Measurements from ENCODE around the gene ITPKC.
"Not testable (repeated sequence)": the region's sequence is repeated elsewhere in the genome, so short reads cannot be mapped to it uniquely, and the experiment has no call there.

Gene ITPKC

DNA sequence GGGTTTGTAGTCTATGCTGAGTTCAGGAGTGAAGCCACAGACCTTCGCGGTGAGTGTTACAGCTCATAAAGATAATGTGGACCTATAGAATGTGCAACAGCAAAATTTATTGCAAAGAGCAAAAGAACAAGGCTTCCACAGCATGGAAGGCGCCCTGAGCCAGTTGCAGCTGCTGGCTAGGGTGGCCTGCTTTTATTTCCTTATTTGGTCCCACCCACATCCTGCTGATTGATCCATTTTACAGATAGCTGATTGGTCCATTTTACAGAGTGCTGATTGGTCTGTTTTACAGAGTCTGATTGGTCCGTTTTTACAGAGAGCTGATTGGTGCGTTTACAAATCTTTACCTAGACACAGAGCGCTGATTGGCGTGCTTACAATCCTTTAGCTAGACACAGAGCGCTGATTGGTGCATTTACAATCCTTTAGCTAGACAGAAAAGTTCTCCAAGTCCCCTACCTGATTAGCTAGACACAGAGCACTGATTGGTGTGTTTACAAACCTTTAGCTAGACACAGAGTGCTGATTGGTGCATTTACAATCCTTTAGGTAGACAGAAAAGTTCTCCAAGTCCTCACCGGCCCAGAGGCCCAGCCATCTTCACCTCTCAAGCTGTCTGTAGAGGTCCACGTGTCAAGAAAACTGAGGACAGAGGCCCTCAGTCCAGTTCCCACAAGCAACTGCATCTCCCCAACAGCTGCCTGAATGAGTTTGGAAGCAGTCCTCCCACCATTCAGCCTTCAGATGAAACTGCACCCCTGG is 54.4 kb downstream of the ITPKC start:
- peak; percentile 13 for DNase-seq

DNA sequence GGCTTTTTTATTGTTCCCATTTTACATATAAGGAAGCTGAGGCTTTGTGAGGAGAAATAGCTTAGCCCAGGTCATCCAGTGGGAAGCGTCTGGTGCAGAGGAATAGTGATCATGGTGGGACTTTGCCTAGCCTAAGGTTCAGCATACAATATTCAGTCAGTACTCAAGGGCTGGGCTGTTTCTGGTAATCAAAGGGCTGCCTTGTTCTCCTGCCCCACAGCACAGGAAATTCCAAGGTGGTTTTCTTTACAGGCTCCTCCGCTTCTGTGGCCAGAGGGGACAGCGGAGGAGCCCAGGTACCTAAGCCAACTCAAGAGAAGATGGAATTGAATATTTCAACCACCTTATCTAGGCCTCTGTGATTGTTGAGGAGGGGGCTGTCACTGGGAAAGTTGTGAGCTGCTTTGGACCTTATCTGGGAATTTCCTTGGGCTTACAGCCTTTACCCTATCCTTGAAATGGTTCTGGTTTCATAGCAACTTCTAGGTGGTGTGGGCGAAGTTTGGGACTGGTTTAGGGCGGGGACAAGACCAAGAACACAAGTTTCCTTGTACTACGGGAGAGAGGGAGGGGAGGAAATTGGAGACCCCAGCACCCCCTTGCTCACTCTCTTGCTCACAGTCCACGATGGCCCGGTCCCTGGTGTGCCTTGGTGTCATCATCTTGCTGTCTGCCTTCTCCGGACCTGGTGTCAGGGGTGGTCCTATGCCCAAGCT is 58.2 kb downstream of the ITPKC start, which contains the start of gene MIA:
MIA (plus strand) TSS at position 606 of the 716 bp plus-strand sequence; CDS start at position 628, 22 bp downstream.
- no peak for DNase-seq

DNA sequence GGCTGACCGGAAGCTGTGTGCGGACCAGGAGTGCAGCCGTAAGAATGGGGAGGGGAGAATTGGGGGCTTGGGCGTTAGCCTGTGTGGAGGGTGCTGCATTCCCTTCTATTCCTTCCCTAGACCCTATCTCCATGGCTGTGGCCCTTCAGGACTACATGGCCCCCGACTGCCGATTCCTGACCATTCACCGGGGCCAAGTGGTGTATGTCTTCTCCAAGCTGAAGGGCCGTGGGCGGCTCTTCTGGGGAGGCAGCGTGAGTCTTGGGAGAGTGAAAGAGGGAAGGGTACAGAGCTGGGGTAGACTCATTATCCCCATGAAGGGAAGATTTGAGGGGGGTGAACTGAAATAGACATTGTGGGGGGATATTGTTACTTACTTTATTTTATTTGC is 58.7 kb downstream of the ITPKC start:
- DNase-seq = no peak

DNA sequence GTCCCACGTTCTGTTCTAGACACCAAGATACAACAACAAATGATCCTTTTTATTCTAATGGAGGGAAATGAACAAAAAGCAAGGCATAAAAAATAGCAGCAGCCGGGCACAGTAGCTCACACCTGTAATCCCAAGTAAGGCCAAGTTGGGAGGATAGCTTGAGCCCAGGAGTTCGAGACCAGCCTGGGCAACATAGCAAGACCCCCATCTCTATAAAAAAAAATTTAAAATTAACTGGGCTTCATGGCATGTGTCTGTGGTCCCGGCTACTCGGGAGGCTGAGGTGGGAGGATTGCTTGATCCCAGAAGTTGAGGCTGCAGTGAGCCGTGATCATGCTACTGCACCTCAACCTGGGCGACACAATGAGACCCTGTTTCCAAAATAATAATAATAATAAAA is 59.5 kb downstream of the ITPKC start:
- no peak for DNase-seq

DNA sequence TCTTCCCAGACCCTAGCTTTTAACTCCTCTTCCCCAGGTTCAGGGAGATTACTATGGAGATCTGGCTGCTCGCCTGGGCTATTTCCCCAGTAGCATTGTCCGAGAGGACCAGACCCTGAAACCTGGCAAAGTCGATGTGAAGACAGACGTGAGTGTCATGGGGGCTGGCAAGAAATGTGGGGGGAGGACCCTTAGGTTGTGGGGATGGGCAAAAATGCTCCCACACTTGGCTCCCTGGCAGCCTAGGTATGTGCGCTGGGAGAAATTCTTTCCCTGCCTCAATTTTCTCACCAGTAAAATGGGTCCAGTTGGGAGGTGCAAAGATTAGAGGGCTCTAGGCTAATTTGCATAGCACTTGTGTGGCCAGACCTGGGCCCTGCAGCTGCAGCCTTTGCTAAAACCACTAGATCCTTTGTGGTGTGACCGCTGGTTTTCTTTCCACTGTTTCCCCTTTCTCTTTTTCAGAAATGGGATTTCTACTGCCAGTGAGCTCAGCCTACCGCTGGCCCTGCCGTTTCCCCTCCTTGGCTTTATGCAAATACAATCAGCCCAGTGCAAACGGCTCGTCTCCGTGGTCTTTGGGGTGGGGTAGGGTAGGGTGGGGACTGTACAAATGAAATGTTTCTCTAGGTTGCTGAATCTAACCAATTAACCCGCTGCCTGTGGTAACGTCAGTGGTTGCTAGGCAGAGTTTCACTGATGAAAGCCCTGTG is 60.2 kb downstream of the ITPKC start:
- DNase-seq = peak; percentile 92

DNA sequence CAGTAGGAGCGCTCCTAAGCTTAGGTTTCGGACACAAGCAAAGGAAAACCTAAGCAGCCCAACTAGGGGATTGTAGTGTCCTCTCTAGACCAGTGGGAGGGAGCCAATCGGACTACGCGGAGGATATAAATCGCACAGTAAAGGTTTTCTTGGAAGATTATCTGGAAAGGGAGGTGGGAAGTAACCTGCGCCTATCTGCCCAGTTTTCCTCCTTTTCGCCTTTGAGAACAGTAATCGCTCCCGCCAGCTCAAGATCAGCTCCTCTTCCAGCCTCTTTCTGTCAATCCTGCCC is 60.7 kb downstream of the ITPKC start:
- no peak for DNase-seq

DNA sequence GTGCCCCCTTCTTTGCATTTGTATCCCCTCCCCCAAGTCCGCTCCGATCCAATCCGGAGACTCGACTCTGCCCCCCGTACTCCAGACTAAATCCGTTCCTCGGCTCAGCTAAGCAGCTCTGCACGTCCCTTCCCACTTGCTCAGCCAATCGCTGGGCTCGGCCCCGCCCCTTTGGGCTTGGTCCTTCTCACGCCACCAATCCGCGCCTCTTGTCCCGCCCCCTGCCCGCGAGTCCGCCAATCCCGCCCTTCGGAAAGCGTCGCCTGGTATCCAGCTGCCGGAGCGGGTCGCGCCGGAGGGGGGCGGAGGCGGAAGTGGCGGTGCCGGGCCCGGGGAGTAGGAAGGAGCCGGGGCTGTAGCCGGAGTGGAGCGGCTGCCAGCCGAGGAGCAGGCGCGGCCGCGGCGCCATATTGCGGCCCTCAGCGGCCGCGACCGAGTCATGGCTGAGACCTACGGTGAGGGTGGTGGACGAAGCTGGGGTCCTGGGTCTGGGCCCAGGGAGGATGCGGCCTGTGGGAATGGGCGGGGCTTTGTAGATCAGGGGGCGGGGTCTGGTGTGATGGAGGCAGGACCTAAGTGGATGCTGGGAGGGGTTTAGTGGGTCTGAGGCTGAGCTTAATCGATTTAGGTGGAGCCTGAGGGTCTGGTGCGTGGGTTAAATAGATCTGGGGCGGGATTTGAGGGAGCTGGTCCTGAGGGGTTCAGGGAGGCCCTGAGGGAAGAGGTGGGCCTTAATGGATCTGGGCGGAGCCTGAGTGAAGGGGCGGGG is 61.2 kb downstream of the ITPKC start, which contains the start of gene RAB4B:
RAB4B (plus strand) TSS at position 311 of the 769 bp plus-strand sequence; CDS start at position 440, 129 bp downstream.
- DNase-seq = peak; percentile 100

DNA sequence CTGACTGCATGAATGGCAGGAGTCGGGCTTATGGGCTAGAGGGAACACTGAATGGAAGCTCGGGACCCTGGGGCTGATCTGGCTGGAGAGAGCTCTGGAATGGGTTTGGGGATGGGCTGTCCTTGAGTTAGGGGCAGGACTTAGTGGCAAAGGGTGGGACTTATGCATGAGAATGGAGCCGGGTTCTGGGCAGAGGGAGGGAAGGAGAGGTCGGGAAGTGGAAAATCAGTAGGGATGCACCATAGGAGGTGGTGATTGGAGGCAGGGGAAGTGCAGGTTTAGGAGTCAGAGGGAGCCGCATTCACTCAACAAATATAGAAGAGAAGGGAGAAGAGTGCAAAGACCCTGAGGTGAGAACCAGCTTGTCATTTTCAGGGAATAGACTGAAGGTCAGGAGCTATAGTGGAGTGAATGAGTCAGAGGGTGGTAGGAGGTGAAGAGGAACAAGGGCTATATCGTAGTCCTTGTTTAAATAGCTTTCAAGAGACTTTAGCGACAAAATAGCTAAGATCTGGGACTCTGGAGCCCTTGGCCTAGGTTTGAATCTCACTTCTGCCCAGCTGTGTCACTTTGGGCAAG is 61.9 kb downstream of the ITPKC start:
- no peak for DNase-seq

DNA sequence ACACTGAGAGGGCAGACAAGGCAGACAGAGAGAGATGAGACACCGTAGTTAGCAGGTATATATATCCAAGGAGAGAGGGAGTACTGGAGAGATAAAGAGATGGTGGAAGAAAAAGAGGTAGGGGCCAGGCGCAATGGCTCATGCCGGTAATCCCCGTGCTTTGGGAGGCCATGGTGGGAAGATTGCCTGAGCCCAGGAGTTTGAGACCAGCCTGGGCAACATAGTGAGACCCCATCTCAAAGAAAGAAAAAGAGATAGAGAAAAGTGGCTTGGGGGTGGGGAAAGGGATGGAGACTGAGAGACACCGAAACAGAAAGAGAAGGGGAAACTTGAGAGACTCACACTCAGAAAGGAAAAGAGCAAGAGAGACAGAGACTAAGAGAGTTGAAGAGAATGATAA is 63.7 kb downstream of the ITPKC start:
- no peak for DNase-seq

DNA sequence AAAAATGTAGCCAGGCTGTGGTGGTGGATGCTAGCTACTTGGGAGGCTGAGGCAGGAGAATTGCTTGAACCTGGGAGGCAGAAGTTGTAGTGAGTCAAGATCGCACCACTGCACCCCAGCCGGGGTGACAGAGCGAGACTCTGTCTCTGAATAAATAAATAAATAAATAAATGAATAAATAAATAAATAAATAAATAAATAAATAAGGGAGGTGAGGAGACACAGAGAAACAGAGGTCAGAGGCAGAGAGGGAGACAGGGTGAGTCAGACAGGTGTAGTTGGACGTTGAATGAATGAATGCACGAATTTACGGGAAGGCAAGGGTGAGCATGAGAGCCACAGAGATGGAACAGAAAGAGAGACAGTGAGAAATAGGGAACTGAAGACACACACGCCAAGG is 64.2 kb downstream of the ITPKC start:
- no peak for DNase-seq

DNA sequence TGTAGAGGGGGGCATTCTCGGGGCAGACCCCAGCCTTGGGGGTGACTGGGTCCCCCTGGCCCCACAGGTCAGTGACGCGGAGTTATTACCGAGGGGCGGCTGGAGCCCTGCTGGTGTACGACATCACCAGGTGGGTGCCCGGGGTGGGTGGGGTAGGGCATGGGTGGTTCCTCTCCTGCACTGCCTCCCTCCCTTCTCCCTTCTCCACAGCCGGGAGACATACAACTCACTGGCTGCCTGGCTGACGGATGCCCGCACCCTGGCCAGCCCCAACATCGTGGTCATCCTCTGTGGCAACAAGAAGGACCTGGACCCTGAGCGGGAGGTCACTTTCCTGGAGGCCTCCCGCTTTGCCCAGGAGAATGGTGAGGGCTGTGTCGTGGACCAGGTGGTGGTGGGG is 66.8 kb downstream of the ITPKC start:
- DNase-seq = no peak

DNA sequence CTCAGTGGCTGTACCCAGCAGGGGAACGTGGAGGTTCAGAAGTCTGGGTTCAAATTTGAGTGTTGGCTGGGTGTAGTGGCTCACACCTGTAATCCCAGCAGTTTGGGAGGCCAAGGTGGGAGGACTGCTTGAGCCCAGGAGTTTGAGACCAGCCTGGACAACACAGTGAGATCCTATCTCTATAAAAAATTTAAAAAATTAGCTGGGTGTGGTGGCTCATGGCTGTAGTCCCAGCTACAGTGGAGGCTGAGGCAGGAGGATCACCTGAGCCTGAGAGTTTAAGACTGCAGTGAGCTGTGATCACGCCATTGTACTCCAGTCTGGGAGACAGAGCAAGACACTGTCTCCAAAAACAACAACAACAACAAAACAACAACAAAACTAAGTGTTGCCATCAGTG is 67.2 kb downstream of the ITPKC start:
- not testable (repeated sequence) for DNase-seq

DNA sequence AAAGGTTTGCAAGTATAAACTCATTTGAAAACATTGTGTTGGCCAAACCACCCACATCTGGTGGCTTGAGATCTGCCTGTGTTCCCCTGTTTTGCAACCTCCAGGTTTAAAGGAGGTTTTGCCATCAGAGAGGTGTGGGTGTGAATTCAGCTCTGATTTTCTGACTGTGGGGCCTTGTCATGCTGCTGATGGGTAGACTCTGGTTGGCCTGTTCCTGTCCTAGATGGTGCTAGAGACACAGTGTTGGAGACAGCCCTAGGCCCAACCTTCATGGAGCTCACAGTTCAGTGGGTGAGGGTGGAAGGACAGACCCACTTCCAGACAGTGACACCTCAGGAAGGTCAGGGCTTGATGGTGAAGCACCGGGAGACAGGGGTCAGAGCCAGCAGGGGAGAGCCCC is 68.6 kb downstream of the ITPKC start:
- DNase-seq = no peak

DNA sequence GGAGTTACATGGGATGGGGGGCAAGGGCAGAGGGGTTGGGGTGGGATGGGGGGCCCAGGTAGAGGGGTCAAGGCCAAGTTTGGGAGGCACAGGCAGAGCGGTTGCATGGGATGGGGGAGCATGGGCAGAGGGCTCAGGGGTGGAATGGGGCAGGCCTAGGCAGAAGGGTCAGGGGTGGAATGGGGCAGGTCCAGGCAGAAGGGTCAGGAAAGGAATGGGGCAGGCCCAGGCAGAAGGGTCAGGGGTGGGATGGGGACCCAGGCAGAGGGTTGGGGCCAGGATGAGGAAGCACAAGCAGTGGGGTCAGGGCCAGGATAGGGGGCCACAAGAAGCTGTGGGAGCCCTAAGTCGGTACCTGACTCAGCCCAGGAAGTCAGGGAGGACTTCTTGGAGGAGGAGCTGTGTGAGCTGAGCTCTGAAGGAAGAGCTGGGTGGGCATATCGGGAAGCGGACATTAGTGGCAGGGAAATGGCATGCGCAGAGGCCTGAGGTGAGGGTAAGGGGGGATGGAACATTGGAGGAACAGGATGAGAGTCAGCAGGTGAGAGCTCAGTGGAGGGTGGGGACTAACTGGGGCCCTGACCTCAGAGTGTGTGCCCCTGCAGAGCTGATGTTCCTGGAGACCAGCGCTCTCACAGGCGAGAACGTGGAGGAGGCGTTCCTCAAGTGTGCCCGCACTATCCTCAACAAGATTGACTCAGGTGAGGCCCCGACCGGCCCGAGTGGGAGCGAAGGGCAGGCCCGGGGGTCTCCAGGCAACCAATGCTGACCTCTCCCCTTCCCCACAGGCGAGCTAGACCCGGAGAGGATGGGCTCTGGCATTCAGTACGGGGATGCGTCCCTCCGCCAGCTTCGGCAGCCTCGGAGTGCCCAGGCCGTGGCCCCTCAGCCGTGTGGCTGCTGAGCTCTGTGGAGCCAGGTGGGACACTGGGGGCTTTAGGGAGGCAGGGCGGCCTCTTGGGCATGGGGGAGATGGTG is 69.4 kb downstream of the ITPKC start:
- no peak for DNase-seq

Data from fibroblast of skin of back (primary cell).